HG03442 (cell line): ENCODE data around the gene KMT2C.
"Not testable (repeated sequence)": the region's sequence is repeated elsewhere in the genome, so short reads cannot be mapped to it uniquely, and the experiment has no call there.

Experiments
- ATAC-seq: cut with Tn5 transposase; IDR thresholded peaks from one replicate; pipeline ENCODE4 v1.9.1; 2021; ENCODE audit warnings: mild to moderate bottlenecking, moderate library complexity; ENCODE audit not compliant: unreplicated experiment

Gene KMT2C

GRCh38 chr7:152365982-152366603 lies 69.7 kb downstream of the KMT2C start:
- ATAC-seq, result no peak

- no peak for ATAC-seq
These were observed 72.0 kb downstream of the KMT2C start for GRCh38 chr7:152363798-152364197.

DNA sequence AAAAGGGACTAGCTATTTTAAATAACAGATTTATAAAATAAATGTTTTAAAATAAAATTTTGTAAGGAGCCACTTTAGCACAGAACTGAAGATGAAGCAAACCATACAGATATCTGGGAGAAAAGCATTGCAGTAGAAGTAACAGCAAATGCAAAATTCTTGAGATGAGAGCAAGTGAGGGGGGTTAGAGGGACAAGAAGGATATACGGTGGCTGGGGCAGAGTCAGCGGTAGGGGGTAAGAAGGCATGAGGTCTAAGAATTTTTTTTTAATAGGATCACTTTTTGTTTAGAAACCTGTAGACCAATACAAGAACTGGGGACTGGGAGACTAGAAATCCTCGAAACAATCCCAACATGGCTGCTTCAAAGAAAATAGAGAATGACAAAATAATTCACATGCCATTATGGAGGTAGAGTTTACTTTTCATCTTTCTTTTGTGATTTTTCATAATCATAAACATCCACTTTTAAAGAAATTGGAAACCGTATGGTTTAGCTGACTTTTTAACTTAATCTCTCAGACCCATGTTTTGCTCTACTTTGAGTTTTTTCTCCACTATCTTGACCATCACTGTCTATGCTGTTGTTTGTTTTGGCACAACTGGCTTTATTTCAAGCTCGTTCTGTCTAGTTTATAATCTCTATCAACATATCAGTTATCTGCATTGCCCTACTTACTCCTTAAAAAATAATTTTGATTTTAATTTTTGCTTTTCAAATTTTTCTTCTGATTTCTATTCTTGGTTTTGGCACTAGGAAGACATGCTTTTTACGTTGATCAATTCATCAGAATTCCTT lies 73.5 kb downstream of the KMT2C start:
- no peak for ATAC-seq

GRCh38 chr7:152355474-152356057 lies 80.2 kb downstream of the KMT2C start:
- no peak for ATAC-seq

DNA sequence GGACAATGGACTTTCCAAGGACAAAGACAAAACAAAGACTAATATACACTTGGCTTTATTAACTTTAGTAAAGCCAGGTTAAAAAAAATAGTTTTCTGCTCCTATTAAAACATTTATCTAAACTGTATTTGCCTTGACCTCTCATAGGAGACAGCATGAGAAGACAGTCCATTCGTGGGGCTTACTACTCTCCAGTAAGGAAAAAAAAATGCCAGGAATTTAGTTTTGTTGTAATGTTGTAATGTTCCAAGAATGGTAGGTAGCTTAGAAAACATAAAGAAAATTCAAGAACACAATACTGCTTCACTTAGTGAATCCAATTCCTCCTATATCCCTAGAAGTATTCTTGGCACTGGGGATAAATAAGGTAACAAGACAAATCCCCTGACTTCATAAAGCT lies 81.7 kb downstream of the KMT2C start:
- no peak for ATAC-seq

GRCh38 chr7:152353281-152353680 lies 82.5 kb downstream of the KMT2C start:
- ATAC-seq, result not testable (repeated sequence)

DNA sequence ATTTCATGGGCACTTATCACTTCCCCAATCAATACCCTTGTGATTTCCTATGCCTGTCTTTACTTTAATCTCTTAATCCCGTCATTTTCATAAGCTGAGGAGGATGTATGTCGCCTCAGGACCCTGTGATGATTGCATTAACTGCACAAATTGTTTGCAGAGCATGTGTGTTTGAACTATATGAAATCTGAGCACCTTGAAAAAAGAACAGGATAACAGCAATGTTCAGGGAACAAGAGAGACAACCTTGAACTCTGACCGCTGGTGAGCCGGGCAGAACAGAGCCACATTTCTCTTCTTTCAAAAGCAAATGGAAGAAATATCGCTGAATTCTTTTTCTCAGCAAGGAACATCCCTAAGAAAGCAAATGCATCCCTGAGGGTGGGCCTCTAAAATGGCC lies 84.1 kb downstream of the KMT2C start:
- not testable (repeated sequence) for ATAC-seq

DNA sequence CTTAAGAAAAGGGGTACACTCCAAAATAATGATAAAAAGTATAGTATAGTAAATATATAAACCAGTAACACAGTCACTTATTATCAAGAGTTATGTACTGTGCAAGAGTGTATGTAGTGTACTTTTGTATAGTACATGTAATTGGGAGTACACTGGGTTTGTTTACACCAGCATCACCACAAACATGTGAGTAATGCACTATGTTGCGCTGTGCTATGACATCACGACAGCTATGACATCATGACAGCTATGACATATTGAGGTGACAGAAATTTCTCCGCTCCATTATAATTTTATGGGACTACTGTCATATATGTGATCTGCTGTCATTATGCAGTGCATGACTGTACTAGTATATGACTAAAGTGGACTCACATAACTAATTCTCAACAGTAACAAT lies 84.6 kb downstream of the KMT2C start:
- ATAC-seq, result no peak

DNA sequence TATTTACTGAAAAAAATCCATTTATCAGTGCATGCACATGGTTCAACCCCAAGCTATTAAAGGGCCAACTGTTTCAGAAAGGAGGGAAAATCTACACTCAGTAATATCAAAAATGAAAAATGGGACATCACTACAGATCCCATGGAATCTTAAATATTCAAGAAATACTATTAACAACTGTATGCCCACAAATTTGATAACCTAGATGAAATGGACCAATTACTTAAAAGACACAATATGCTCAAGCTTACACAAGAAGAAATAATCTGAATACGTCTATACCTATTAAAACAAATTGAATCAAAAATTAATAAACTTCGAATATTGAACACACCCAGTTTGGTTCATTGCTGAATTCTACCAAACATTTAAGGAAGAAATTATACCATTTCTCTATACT lies 87.9 kb downstream of the KMT2C start:
- ATAC-seq, result no peak

- ATAC-seq, result peak; percentile 38
These were observed 91.5 kb downstream of the KMT2C start for GRCh38 chr7:152344253-152344652.

- ATAC-seq, result no peak
These were observed 93.0 kb downstream of the KMT2C start for GRCh38 chr7:152342796-152343195.

- no peak for ATAC-seq
These were observed 93.9 kb downstream of the KMT2C start for GRCh38 chr7:152341914-152342236.

DNA sequence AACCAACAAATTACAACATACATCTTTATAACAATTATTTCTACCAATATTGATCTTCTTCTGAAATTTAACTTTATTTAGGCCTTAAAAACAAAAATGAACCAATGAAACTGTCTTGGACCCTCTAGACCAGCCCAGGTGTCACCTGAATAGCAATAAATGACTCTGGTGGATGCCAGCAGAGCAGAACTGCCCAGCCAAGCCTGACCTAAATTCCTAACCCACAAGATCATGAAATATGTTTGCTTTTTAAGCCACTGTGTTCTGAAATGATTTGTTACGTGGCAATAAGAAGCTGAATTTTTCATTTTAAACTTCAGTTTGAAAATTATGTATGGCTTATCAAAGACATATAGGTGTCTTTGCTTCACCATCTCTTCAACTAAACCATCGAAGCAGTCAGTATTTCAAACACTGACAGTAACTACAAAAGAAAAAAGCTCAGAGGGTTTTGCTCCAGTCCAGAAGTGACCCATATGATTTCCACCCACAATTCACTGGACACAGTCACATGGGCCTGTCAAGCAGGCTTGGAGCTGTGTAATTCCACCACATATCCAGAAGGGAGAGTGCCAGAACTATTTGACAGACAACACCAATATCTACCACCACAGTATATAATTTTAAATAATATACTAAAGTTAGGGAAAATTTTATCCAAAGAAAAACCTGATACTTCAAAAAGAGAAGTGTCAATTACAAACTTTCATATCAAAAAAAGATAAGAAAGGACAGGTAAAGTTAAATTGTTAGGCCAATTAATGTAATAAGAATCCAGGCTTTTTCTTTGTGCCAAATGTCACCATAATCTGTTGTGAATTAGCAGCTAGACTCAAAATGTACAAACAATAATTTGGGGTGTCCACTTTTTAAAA lies 94.5 kb downstream of the KMT2C start:
- ATAC-seq, result peak; percentile 61

DNA sequence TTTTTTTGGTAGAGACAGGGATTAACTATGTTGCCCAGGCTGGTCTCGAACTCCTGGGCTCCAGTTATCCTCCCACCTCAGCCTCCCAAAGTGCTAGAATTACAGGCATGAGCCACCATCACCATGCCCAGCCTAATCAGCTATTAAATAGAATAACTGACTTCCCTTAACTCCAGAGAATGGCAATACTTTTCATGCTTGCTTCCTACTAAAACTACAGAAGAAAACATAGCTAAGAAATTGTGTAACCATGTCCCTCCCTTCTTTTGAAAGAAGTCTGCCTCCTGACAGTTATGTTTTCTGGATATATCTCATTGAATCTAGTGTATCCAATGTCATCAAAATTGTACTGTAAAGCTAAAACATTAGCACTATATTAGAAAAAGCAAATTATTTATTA lies 95.6 kb downstream of the KMT2C start:
- ATAC-seq, result no peak

GRCh38 chr7:152338561-152338960 lies 97.2 kb downstream of the KMT2C start:
- ATAC-seq, result no peak

DNA sequence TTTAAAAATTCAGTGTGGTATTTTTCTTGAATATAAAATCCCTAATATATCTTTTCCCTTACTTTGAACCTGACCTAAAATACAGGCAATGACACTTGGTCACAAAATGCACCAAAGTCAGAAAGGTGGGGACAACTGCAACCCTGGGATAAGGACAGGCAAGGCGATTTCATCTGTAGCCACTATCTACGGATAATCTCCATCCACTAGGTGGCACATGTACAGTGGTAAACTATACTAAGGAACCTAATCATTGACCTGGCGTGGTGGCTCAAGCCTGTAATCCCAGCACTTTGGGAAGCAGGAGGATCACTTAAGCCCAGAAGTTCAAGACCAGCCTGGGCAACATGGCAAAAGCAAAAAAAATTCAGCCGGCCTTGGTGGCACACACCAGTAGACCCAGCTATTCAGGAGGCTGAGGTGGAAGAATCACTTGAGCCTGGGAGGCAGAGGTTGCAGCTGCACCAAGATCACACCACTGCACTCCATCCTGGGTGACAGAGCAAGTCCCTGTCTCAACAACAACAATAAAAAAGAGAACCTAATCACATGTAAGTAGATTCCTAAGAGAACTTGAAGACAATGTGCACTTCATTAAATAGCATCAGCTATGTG lies 98.9 kb downstream of the KMT2C start:
- ATAC-seq, result peak; percentile 48

GRCh38 chr7:152335900-152336571 lies 99.8 kb downstream of the KMT2C start:
- ATAC-seq, result peak; percentile 55

DNA sequence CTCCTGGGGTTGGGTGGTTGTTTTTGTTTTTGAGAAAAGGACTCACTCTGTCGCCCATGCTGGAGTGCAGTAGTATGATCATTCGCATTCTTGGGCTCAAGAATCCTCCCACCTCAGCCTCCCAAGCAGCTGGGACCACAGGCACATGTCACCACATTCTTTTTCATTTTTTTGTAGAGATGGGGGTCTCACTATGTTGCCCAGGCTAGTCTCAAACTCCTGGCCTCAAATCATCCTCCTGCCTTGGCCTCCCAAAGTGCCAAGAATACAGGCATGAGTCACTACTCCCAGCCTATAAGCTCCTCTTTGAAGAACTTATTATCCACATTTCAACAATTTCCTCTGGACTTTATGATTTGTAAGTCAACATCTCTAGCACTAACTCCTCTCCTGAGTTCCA lies 102.7 kb downstream of the KMT2C start:
- no peak for ATAC-seq

DNA sequence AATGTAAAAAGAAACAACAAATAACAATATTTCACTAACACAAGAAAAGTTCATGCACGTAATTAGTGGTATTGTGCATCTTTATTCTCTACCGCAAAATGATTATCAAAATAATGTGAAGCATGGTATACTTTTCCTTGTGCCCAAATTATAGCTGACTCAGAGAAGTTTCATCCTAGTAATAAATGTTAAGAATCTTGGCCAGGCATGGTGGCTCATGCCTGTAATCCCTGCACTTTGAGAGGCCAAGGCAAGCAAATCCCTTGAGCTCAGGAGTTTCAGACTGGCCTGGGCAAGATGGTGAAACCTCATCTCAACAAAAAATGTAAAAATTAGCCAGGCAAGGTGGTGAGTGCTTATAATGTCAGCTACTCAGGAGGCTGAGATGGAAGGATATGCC lies 105.0 kb downstream of the KMT2C start:
- no peak for ATAC-seq

DNA sequence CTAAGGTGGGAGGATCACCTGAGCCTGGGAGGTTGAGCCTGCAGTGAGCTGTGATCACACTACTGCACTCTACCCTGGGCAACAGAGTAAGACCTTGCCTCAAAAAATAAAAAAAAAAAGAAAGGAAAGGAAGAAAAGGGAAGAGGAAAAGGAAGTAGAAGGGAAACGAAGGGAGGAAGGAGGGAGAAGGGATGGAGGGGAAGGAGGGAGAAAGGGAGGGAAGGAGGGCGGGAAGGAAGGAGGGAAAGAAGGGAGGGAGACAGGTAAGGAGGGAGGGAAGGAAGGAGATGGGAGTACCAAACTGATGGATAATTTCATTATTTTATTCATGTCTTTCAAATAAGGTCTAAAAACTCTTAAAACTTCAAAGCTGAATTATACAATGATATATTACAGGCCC lies 106.3 kb downstream of the KMT2C start:
- no peak for ATAC-seq
